Activated CD8-positive, alpha-beta memory T cell treated with anti-CD3 and anti-CD28 coated beads for 36 hours (primary cell): Measurements from ENCODE around the gene KCNK13. TPM values are rescaled to one million over a fixed set of nuclear protein-coding genes. Genes with fewer than 3 reads are reported as not detected.
"Not testable (repeated sequence)": the region's sequence is repeated elsewhere in the genome, so short reads cannot be mapped to it uniquely, and the experiment has no call there.

Source experiments
- CTCF ChIA-PET: fragments of 350-600 bp; sonication (Branson Sonifier 250); formaldehyde crosslinking; loops from one replicate; lab custom pipeline; 2021; ENCODE audit warnings: antibody characterized with exemption; lab: Charles Lee
- POLR2A ChIA-PET: fragments of 350-600 bp; sonication (Branson Sonifier 250); formaldehyde crosslinking; loops from one replicate; lab custom pipeline; 2021; ENCODE audit warnings: antibody characterized with exemption; lab: Charles Lee
- total RNA-seq, 2 experiments: library from RNA; stranded (reverse); gene quantifications; one replicate each; pipeline ENCODE4 v1.2.3, GENCODE V29; 2021

KCNK13 gene
- not detected for total RNA-seq

DNA sequence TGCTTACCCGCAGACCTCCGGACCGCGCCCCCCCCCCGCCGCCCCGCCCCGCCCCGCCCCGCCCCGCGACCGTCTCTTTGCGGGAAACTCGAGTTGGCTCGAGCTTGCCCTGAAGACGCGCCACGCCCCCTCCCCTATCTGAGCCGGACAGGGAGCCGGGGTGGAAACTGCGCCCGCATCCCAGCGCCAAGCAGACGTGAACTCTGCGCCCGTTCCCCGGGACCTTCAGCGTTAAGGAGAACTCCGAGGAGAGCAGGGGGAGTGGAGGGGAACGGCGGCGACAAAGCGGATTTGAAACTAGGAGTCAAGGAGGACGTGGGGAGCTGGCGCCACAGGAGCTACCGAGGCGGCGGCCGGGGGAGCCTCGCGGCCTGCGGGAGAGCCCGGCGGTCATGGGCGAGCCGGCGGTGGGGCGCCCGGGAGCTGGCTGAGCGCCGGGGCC lies at the start of gene KCNK13:
TSS of gene KCNK13 (plus strand) at position 310 of the 442 bp plus-strand sequence. CDS start 212 bp downstream, outside the sequence.
- POLR2A ChIA-PET: no interaction called here
- CTCF ChIA-PET: interaction anchor here (1.3 kb wide), 1 partner anchor 95 kb away, joined by 3 read pairs; no protein-coding TSS in a partner anchor

GRCh38 chr14:90017371-90017770 lies 44.4 kb upstream of the KCNK13 start:
- ChIA-PET POLR2A (no interaction called here), CTCF (no interaction called here)

- POLR2A ChIA-PET: no interaction called here
- CTCF ChIA-PET: interaction anchor here (0.6 kb wide), 1 partner anchor 309 kb away, joined by 3 read pairs; no protein-coding TSS in a partner anchor
Measured at GRCh38 chr14:90019824-90020523, 41.8 kb upstream of the KCNK13 start.

- ChIA-PET CTCF (no interaction called here), POLR2A (interaction anchor here (0.6 kb wide), 1 partner anchor 1576 kb away, joined by 7 read pairs; no protein-coding TSS in a partner anchor)
Measured at GRCh38 chr14:90023176-90023896, 38.5 kb upstream of the KCNK13 start.

GRCh38 chr14:90024910-90025309 lies 36.9 kb upstream of the KCNK13 start:
- POLR2A ChIA-PET: no interaction called here
- CTCF ChIA-PET: no interaction called here

DNA sequence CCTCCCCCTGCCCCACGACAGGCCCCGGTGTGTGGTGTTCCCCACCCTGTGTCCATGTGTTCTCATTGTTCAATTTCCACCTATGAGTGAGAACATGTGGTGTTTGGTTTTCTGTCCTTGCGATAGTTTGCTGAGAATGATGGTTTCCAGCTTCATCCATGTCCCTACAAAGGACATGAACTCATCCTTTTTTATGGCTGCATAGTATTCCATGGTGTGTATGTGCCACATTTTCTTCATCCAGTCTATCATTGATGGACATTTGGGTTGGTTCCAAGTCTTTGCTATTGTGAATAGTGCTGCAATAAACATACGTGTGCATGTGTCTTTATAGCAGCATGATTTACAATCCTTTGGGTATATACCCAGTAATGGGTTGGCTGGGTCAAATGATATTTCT lies 35.2 kb upstream of the KCNK13 start:
- CTCF ChIA-PET, POLR2A ChIA-PET: not testable (repeated sequence)

GRCh38 chr14:90027842-90028241 lies 34.0 kb upstream of the KCNK13 start:
- ChIA-PET POLR2A (no interaction called here), CTCF (no interaction called here)

DNA sequence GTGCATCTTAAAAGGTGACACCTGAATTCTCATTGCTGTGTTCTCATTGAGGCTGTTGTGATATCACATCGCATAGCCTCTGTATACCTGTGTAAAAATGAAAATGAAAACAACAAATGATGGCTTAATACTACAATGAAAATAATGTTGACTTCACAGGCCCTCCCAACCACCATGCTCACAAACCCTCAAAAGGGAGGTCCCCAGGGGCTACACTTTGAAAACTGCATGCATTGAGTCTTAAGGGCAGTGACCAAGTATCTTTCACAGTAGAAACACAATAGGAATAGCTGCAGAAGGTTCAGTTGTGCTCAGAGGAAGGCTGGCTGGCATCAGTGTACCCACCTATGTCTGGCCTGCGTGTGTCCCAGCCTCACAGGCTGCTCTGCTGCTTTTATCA lies 27.6 kb upstream of the KCNK13 start:
- ChIA-PET POLR2A (no interaction called here), CTCF (no interaction called here)

DNA sequence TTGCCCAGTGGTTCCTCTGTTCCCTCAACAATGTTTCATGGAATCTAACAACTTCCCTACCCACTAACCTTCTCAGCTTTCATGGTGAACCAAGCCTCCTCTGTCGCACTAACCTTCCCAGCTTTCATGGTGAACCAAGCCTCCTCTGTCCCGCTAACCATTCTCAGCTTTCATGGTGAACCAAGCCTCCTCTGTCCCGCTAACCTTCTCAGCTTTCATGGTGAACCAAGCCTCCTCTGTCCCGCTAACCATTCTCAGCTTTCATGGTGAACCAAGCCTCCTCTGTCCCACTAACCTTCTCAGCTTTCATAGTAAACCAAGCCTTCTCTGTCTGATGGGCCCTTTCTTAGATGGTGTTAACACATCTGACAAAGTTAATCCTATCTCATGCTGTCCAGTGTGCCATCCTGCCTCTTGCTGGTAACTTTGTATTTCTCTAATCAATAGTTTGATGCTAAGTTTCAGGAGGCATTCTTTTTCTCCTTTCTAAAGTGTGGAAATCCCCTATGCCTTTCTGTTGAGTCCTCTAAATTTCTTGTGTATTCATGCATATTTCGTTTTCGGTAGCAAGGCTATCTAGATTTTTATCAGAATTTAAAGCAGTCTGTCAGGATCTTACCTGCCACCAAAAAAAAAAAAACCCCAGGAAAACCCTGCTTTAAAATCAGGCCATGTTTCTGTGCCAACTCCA lies 26.8 kb upstream of the KCNK13 start:
- CTCF ChIA-PET: no interaction called here

GRCh38 chr14:90039253-90040010 lies 22.4 kb upstream of the KCNK13 start:
- ChIA-PET POLR2A (no interaction called here), CTCF (no interaction called here)

More for the DNA sequence above, 26.8 kb upstream of the KCNK13 start:
- POLR2A ChIA-PET: no interaction called here

- CTCF ChIA-PET: no interaction called here
Measured at GRCh38 chr14:90040411-90040810, 21.4 kb upstream of the KCNK13 start.

GRCh38 chr14:90042496-90043252 lies 19.1 kb upstream of the KCNK13 start:
- ChIA-PET CTCF (no interaction called here), POLR2A (no interaction called here)

More at GRCh38 chr14:90040411-90040810, 21.4 kb upstream of the KCNK13 start:
- POLR2A ChIA-PET: no interaction called here

DNA sequence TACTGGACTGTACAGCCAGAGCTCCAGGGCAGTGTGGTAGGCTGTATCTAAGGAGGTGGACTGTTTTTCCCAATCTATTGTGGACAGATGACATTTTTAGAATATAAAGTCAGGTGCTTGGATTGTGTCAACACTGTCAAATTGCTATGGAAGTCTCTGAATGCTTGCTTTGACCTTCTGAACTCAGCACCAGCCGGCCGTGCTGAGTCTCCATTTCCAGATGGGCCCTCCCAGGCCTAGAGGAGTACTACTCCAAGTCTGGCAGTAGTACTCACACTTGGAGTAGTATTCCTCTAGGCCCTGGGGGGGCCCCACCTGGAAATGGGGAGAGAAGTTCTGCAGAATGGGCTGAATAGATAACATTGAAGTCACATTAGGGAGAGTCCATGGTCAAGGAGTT lies 16.2 kb upstream of the KCNK13 start:
- ChIA-PET POLR2A (no interaction called here), CTCF (interaction anchor here (1.3 kb wide), 1 partner anchor 11 kb away, joined by 3 read pairs; no protein-coding TSS in a partner anchor)

- ChIA-PET POLR2A (no interaction called here), CTCF (no interaction called here)
Measured at GRCh38 chr14:90049390-90049789, 12.4 kb upstream of the KCNK13 start.

DNA sequence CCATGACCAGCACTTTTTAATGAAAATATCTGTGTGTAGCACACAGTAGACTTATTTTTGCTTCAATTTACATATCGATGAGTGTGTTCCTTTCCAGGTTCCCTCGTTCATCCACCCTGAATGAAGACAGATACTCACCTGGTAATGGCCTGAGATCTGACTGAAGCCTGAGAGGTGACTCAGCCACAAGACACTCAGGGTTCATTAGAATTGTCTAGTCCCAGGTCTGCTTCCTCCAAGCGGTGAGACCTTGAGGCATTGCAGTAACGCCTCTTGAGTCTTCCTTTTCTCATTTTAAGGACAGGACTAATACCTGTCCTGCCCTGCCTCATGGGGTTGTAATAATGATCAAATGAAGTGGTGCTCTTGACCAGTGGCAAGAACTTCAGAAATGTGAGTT lies 11.5 kb upstream of the KCNK13 start:
- ChIA-PET CTCF (no interaction called here), POLR2A (no interaction called here)

- ChIA-PET CTCF (no interaction called here), POLR2A (no interaction called here)
Measured at GRCh38 chr14:90053044-90053443, 8.8 kb upstream of the KCNK13 start.

DNA sequence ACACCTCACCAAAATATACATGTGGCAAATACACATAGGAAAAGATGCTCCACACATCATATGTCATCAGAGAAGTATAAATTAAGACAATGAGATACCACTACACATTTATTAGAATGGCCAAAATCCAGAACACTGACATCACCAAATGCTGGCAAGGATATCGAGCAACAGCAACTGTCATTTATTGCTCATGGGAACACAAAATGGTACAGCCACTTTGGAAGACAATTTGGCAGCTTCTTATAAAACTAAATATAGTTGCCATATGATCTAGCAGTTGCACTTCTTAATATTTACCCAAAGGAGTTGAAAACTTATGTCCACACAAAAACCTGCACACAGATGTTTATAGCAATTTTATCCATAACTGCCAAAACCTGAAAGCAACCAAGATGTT lies 7.0 kb upstream of the KCNK13 start:
- ChIA-PET CTCF (no interaction called here), POLR2A (interaction anchor here (0.6 kb wide), 1 partner anchor 13 kb away, joined by 4 read pairs; no protein-coding TSS in a partner anchor)

GRCh38 chr14:90056826-90057225 lies 5.0 kb upstream of the KCNK13 start:
- CTCF ChIA-PET: interaction anchor here (1.2 kb wide), 1 partner anchor 12 kb away, joined by 3 read pairs; no protein-coding TSS in a partner anchor

More at GRCh38 chr14:90056826-90057225, 5.0 kb upstream of the KCNK13 start:
- POLR2A ChIA-PET: no interaction called here
